ENCODE measurements around the gene EIF3D. TPM values are rescaled to one million over a fixed set of nuclear protein-coding genes. Genes with fewer than 3 reads are reported as not detected.
A peak's percentile ranks its signal among the peaks of the same experiment; 100 is the strongest.

EIF3D gene
- total RNA-seq, 1 experiment from 2014 or later: 270 TPM

GRCh38 chr22:36506637-36507517 lies 22.1 kb downstream of the EIF3D start, which contains the start of gene FOXRED2:
Gene FOXRED2, minus strand, starts transcription at chr22:36507040. Its CDS starts 618 bp downstream, at chr22:36506422.
- CTCF ChIA-PET: interaction anchor here (0.6 kb wide), 1 partner anchor 220 kb away, joined by 3 read pairs; no protein-coding TSS in a partner anchor
- BruUV-seq (replicated peaks): no TSS peak
- DNase-seq: peak; percentile 68 to 91

GRCh38 chr22:36505998-36506635 lies 22.8 kb downstream of the EIF3D start:
- Histone ChIP-seq H3K4me3 (peak overlapping the region; percentile 61), H3K27ac (0 out of 2 replicates have a peak overlapping the region, but pooled peaks have one; percentile 10), H3K4me2 (peak overlapping the region; percentile 80), H2AFZ (peak overlapping the region; percentile 82; the same call in 1 of the 2 replicates), H3K9me3 (ENCODE audit: insufficient read depth, low read depth) (no peaks in the 10 kb centered on the region), H3K27me3 (ENCODE audit: insufficient read depth, low read depth) (no peaks in the 10 kb centered on the region), H4K20me1 (ENCODE audit: insufficient read depth) (peaks cover 7% of the 10 kb centered on the region), H3K36me3 (ENCODE audit: low read depth) (peaks cover 10% of the 10 kb centered on the region), H3K79me2 (ENCODE audit: low read depth) (peaks cover 14% of the 10 kb centered on the region; the same call in 1 of the 2 replicates), H3K4me1 (replicated peaks; ENCODE audit: insufficient read depth) (peaks cover 15% of the 10 kb centered on the region), H3K9me2 (ENCODE audit: insufficient read depth) (no peaks in the 10 kb centered on the region), H3F3A (ENCODE audit: insufficient read depth, low read depth) (peaks cover 56% of the 10 kb centered on the region)
- POLR2A ChIA-PET (ENCODE audit: unreplicated experiment): no interaction called here
- TF ChIP-seq CTCF (conservative IDR thresholded peaks at IDR 0.05) (no peak), EZH2 (IDR thresholded peaks at IDR 0.05; ENCODE audit: low read depth) (no peak)
- no peak for DNase-seq
- intact Hi-C loops (cut with micrococcal nuclease; ENCODE audit: unreplicated experiment): no loop called here
- BruUV-seq (replicated peaks): no TSS peak
- CTCF ChIA-PET: no interaction called here

More at GRCh38 chr22:36506637-36507517, 22.1 kb downstream of the EIF3D start, which contains the start of gene FOXRED2:
- Histone ChIP-seq H3K9me2 (ENCODE audit: insufficient read depth) (no peaks in the 10 kb centered on the region), H3K79me2 (ENCODE audit: low read depth) (peaks cover 14% of the 10 kb centered on the region; the same call in 1 of the 2 replicates), H3K36me3 (ENCODE audit: low read depth) (peaks cover 17% of the 10 kb centered on the region), H3F3A (ENCODE audit: insufficient read depth, low read depth) (peaks cover 61% of the 10 kb centered on the region), H3K9me3 (ENCODE audit: insufficient read depth, low read depth) (no peaks in the 10 kb centered on the region), H3K27me3 (ENCODE audit: insufficient read depth, low read depth) (no peaks in the 10 kb centered on the region), H4K20me1 (ENCODE audit: insufficient read depth) (peaks cover 13% of the 10 kb centered on the region), H3K4me2 (peak within 1 kb of the TSS; percentile 80), H2AFZ (peak within 1 kb of the TSS; percentile 82), H3K4me1 (replicated peaks; ENCODE audit: insufficient read depth) (peaks cover 15% of the 10 kb centered on the region), H3K4me3 (peak within 1 kb of the TSS; percentile 61), H3K27ac (peak within 1 kb of the TSS; percentile 10)
- POLR2A ChIA-PET (ENCODE audit: unreplicated experiment): interaction anchor here (0.6 to 0.7 kb wide), 3 partner anchors 12 to 269 kb away, joined by 4 to 6 read pairs (median 4); partner anchors contain the start of gene IFT27
- intact Hi-C loops (cut with micrococcal nuclease; ENCODE audit: unreplicated experiment): no loop called here
- TF ChIP-seq CTCF (conservative IDR thresholded peaks at IDR 0.05) (no peak), EZH2 (IDR thresholded peaks at IDR 0.05; ENCODE audit: low read depth) (no peak)

- Histone ChIP-seq H3K4me2 (no peak overlapping the region), H3K27me3 (ENCODE audit: insufficient read depth, low read depth) (no peaks in the 10 kb centered on the region), H3K4me1 (replicated peaks; ENCODE audit: insufficient read depth) (no peaks in the 10 kb centered on the region), H3F3A (ENCODE audit: insufficient read depth, low read depth) (peaks cover 3% of the 10 kb centered on the region; the same call in 1 of the 2 replicates), H2AFZ (no peak overlapping the region), H3K36me3 (ENCODE audit: low read depth) (no peaks in the 10 kb centered on the region; the same call in 1 of the 2 replicates), H4K20me1 (ENCODE audit: insufficient read depth) (no peaks in the 10 kb centered on the region), H3K79me2 (ENCODE audit: low read depth) (no peaks in the 10 kb centered on the region), H3K9me3 (ENCODE audit: insufficient read depth, low read depth) (no peaks in the 10 kb centered on the region), H3K27ac (no peak overlapping the region), H3K4me3 (no peak overlapping the region), H3K9me2 (ENCODE audit: insufficient read depth) (no peaks in the 10 kb centered on the region)
- DNase-seq: no peak
- TF ChIP-seq EZH2 (IDR thresholded peaks at IDR 0.05; ENCODE audit: low read depth) (no peak), CTCF (conservative IDR thresholded peaks at IDR 0.05) (no peak)
- BruUV-seq (replicated peaks): no TSS peak
- intact Hi-C loops (cut with micrococcal nuclease; ENCODE audit: unreplicated experiment): no loop called here
- CTCF ChIA-PET: no interaction called here
- POLR2A ChIA-PET (ENCODE audit: unreplicated experiment): no interaction called here
Observed at GRCh38 chr22:36497910-36498665, 30.9 kb downstream of the EIF3D start.
